Right lobe of liver (tissue), 6 donors: ENCODE results near the gene MACF1. TPM values are rescaled to one million over a fixed set of nuclear protein-coding genes. Genes with fewer than 3 reads are reported as not detected.
A peak's percentile ranks its signal among the peaks of the same experiment; 100 is the strongest.

Experiments used
- ATAC-seq, 4 donors: fragments of 200-7000 bp; cut with Tn5 transposase; one replicate each; pipeline ENCODE4 v1.9.1; 2020; ENCODE audit warnings: mild to moderate bottlenecking in 4 of 4, moderate library complexity in 4 of 4
- DNase-seq, 3 donors: peaks; one replicate each; pipeline ENCODE4 v3.0.0-alpha.2; 2020
- H3K27ac ChIP-seq, 3 donors: fragments of 200-600 bp; one replicate each; pipeline ENCODE4 v1.8.0; 2022
- H3K27me3 ChIP-seq, 2 donors: fragments of 200-600 bp; one replicate each; pipeline ENCODE4 v1.8.0; 2022
- H3K36me3 ChIP-seq, 4 donors: fragments of 200-600 bp; sonication (generic) in 1 of 4; one replicate each; pipeline versions ENCODE4 v1.5.1 to v1.8.0; 2017 to 2022; ENCODE audit warnings: control low read depth in 1 of 4
- H3K4me1 ChIP-seq, 4 donors: fragments of 200-600 bp; sonication (generic) in 1 of 4; one replicate each; pipeline versions ENCODE4 v1.5.1 to v1.8.0; 2017 to 2022; ENCODE audit warnings: control low read depth in 1 of 4
- H3K4me3 ChIP-seq, 3 donors: fragments of 200-600 bp; one replicate each; pipeline ENCODE4 v1.8.0; 2022
- H3K9me3 ChIP-seq, 4 donors: fragments of 200-600 bp; sonication (generic) in 1 of 4; one replicate each; pipeline versions ENCODE4 v1.5.1 to v1.8.0; 2017 to 2022; ENCODE audit warnings: control low read depth in 1 of 4
- CTCF ChIP-seq, 4 donors: fragments of 200-600 bp in 3 of 4; fragments of 450-650 bp in 1 of 4; IDR thresholded peaks; one replicate each; pipeline versions ENCODE4 v1.5.1 to v1.8.0; 2016 to 2022; ENCODE audit warnings: antibody characterized with exemption in 4 of 4, mild to moderate bottlenecking in 2 of 4
- POLR2A ChIP-seq: fragments of 450-650 bp; IDR thresholded peaks from one replicate; pipeline ENCODE4 v1.6.1; 2017; ENCODE audit warnings: antibody characterized with exemption, mild to moderate bottlenecking
- whole genome bisulfite sequencing: methylation state at CpG from one replicate; pipeline ENCODE4 v1.1.6; 2018; ENCODE audit warnings: low coverage, low lambda C conversion rate; ENCODE audit not compliant: insufficient coverage; ENCODE audit errors: missing lambda C conversion rate; 5-methylcytosine and 5-hydroxymethylcytosine counted together
- intact Hi-C, 2 donors: fragments of 100-400 bp; cut with DNase I; formaldehyde crosslinking; loops; one replicate each; pipeline versions ENCODE4 v1.11.2 to v1.14.1; 2022
- total RNA-seq, 6 experiments: library from RNA; depleted of rRNA in 2 of 6; stranded (reverse); fragments of >200 nt in 2 of 6; fragmentation: NEBNext Ultra II Directional in 3 of 6; extraction: Animal tissue kit (Norgen Biotek cat#: 25700) in 3 of 6; gene quantifications; one replicate each; pipeline versions ENCODE4 v1.1.0 to v1.2.4, GENCODE V29; 2016 to 2023
- donor health status: DM: no; HTN: yes; CAD: no.
- donor health status: DM: no; HTN: no; CAD: no.
- donor health status: DM: no; HTN: no; CAD: no.
- donor health status: DM: no; HTN: yes; CAD: no.
- donor health status: DM: no; HTN: yes; CAD: no.

MACF1 gene
- total RNA-seq, 6 experiments from 2014 or later = 78.4 to 141 (median 100) TPM

GRCh38 chr1:39354572-39354971 lies 150.1 kb downstream of the MACF1 start:
- Histone ChIP-seq H3K27ac (no peak overlapping the region), H3K9me3 (no peaks in the 10 kb centered on the region), H3K27me3 (no peaks in the 10 kb centered on the region), H3K36me3 (peaks cover 16 to 95% (median 38%) of the 10 kb centered on the region in 4 donors), H3K4me1 (peaks cover 0 to 8% (median 0%) of the 10 kb centered on the region in 4 donors), H3K4me3 (no peak overlapping the region)
- intact Hi-C loops = no loop called here
- TF ChIP-seq POLR2A (no peak), CTCF (IDR thresholded peaks at IDR 0.05) (no peak)
- 77% methylated on average over 3 of the region's 3 CpGs for WGBS
- DNase-seq (no peak), ATAC-seq (no peak)

- Histone ChIP-seq H3K4me3 (no peak overlapping the region), H3K4me1 (peaks cover 0 to 8% (median 0%) of the 10 kb centered on the region in 4 donors), H3K36me3 (peaks cover 29 to 91% (median 44%) of the 10 kb centered on the region in 4 donors), H3K27ac (no peak overlapping the region), H3K27me3 (no peaks in the 10 kb centered on the region), H3K9me3 (no peaks in the 10 kb centered on the region)
- intact Hi-C loops = no loop called here
- TF ChIP-seq POLR2A = no peak
- no peak for TF ChIP-seq CTCF (IDR thresholded peaks at IDR 0.05)
- DNase-seq (no peak), ATAC-seq (peak in 1 of 4 donors; percentile 16)
- 39% methylated on average over 2 of the region's 2 CpGs for WGBS
Measured at GRCh38 chr1:39358491-39358890, 154.0 kb downstream of the MACF1 start.

- Histone ChIP-seq H3K9me3 (no peaks in the 10 kb centered on the region), H3K4me1 (peaks cover 0 to 8% (median 0%) of the 10 kb centered on the region in 4 donors), H3K27ac (peak overlapping the region in 1 of 3 donors; percentile 1), H3K27me3 (no peaks in the 10 kb centered on the region), H3K36me3 (peaks cover 29 to 84% (median 41%) of the 10 kb centered on the region in 4 donors), H3K4me3 (no peak overlapping the region)
- WGBS = 22% methylated on average over 2 of the region's 2 CpGs
- peak in 1 of 4 donors; percentile 54 for ATAC-seq
- TF ChIP-seq CTCF (IDR thresholded peaks at IDR 0.05) = no peak
- TF ChIP-seq POLR2A = no peak
- no peak for DNase-seq
- intact Hi-C loops = no loop called here
Measured at GRCh38 chr1:39359028-39359570, 154.6 kb downstream of the MACF1 start.

GRCh38 chr1:39360731-39361130 lies 156.2 kb downstream of the MACF1 start:
- no peaks in the 10 kb centered on the region for H3K27me3 ChIP-seq
- H3K9me3 ChIP-seq = no peaks in the 10 kb centered on the region
- peaks cover 29 to 71% (median 44%) of the 10 kb centered on the region in 4 donors for H3K36me3 ChIP-seq
- no peak overlapping the region for H3K27ac ChIP-seq
- peaks cover 0 to 8% (median 0%) of the 10 kb centered on the region in 4 donors for H3K4me1 ChIP-seq
- no peak overlapping the region for H3K4me3 ChIP-seq
- intact Hi-C loops = no loop called here
- 88% methylated on average over 1 of the region's 1 CpG for WGBS
- TF ChIP-seq CTCF (IDR thresholded peaks at IDR 0.05) (no peak), POLR2A (no peak)
- ATAC-seq = peak in 1 of 4 donors; percentile 20
- no peak for DNase-seq
